HTERT RPE-1 (cell line): ENCODE measurements around the gene AMHR2.

Source experiments
- in situ Hi-C: fragments of 300-500 bp; cut with MboI; formaldehyde crosslinking; loops from 4 replicates; pipeline ENCODE4 v1.14.3; 2020; ENCODE audit warnings: low sequenced_read_pairs

Gene AMHR2

GRCh38 chr12:53476769-53477209 lies 53.1 kb downstream of the AMHR2 start:
- in situ Hi-C loops: no loop called here

DNA sequence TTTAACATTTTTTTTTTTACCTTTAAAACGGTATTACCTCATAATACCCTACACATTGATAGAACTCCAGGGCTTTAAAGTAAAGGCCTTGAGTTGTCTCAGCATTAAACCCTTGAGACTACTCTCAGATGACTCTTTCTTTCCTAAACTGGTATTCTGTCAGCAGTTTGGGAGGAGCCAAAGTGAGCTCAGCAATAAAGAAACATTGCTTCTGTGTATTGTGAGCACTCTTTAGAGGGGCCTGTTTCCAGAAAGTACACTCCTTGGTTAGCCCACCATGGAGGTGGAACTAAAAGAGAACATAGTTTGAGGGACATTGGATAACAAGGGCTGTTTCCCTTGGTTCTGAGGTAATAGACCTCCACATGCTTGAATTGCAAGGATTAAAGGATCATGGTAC lies 55.2 kb downstream of the AMHR2 start:
- in situ Hi-C loops: no loop called here

- in situ Hi-C loops: no loop called here
Measured at GRCh38 chr12:53479331-53479730, 55.7 kb downstream of the AMHR2 start.

DNA sequence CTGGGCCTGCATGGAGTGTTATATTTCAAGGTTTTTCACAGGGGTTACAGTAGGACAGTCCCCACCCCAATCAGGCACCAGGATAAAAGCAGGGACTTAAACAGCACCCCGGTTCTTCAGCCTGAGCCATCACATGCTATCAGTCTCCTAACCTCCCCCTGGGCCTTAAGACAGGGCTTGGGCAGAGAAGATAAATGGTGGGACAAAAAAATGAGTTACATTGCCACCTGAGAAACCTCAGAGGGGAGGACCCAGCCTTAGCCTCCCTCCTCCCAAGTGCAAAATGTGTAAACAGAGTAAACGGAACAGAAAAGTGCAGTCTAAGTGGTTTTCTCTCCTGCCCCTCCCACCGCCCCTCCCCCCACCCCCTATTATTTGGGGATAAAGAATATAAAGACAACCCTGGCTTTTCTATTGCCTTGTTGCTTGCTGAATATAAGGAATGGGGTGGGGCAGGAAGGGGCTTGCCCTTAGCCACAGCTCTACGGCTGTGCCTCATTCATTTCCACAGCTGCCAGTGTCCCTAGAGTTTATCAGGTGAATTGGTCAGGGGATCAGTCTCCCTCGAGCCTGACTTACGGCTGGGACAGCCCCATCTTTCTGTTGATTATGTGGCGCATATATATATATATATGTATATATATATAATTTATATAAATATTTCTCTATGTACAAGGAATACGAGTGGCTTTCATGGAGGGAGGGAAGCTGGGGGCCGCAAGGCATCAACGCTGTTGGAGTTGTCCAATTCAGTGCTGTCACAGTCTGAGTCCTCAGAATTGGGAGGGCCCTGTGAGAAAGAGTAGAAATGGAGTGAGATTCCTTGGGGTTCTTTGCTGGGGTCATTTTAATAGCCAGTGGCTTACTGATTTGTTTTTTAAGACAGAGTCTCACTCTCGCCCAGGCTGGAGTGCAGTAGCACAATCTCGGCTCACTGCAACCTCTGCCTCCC lies 57.1 kb downstream of the AMHR2 start:
- in situ Hi-C loops: no loop called here
